HG03108 (cell line): ENCODE measurements around the gene ENTPD6.
A peak's percentile ranks its signal among the peaks of the same experiment; 100 is the strongest.

Source experiments
- ATAC-seq: cut with Tn5 transposase; IDR thresholded peaks from one replicate; pipeline ENCODE4 v1.9.1; 2021; ENCODE audit warnings: moderate library complexity; ENCODE audit not compliant: unreplicated experiment

Gene ENTPD6

GRCh38 chr20:25187635-25188034 lies 7.9 kb upstream of the ENTPD6 start:
- no peak for ATAC-seq

GRCh38 chr20:25188218-25188617 lies 7.3 kb upstream of the ENTPD6 start:
- no peak for ATAC-seq

- ATAC-seq: no peak
Observed at GRCh38 chr20:25191051-25191450, 4.5 kb upstream of the ENTPD6 start.

GRCh38 chr20:25191689-25192088 lies 3.8 kb upstream of the ENTPD6 start:
- no peak for ATAC-seq

GRCh38 chr20:25193843-25194242 lies 1.7 kb upstream of the ENTPD6 start:
- ATAC-seq: no peak

GRCh38 chr20:25194333-25194972 lies 1.1 kb upstream of the ENTPD6 start:
- no peak for ATAC-seq

DNA sequence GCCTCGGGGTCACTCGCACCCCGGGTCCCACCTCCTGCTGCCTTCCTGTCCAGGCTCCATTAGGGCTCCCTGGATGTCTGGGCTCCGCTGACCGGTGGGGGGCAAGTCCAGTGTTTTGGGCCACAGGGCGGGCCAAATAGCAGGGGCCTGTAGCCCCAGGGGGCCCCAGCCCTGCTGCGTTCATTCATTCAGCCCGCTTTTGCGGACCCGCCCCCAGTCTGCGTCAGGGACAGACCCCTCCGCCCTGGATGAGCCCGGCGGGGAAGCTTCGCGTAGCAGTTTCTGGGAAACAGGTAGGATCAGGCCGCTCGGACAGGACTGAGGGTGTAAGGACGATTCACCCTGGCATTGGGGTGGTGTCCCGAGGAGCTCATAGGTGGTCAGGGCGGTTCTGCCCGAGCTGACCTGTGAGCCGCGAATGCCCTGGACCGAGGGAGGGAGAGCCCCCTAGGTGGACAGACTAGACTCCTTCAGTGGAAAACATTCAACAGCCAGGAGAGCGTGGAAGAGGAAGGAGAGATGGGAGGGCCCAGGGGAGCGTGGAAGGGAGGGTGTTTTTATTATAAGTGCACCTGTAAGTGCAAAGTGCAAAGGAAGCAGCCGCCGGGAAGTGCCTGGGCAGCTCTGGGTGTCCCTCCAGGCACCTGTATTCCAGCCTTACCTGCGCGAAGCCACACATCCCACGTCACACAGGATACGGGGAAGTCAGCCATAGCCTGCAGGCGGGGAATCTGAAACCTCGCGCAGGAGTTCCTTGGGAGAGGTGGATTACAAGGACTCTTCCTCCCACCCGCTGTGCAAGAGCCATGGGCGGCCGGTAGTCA lies 662 bp downstream of the ENTPD6 start:
- peak; percentile 1 for ATAC-seq

DNA sequence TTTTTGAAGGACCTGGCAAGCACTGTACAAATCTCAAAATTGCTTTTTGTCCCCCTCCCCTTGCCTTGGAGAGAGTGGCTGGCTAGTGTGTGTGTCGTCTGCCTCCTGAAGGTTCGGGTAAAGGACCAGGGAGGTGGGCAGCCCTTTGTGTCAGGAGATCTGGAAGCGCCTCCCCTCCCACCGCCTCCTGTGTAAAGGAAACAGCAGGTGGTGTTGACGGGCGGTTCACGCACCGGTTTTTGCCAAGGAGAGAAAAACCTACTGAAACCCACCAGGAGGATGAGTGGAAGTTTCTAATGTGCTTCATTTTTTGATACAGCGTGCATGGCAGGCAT lies 1.2 kb downstream of the ENTPD6 start:
- ATAC-seq: no peak

DNA sequence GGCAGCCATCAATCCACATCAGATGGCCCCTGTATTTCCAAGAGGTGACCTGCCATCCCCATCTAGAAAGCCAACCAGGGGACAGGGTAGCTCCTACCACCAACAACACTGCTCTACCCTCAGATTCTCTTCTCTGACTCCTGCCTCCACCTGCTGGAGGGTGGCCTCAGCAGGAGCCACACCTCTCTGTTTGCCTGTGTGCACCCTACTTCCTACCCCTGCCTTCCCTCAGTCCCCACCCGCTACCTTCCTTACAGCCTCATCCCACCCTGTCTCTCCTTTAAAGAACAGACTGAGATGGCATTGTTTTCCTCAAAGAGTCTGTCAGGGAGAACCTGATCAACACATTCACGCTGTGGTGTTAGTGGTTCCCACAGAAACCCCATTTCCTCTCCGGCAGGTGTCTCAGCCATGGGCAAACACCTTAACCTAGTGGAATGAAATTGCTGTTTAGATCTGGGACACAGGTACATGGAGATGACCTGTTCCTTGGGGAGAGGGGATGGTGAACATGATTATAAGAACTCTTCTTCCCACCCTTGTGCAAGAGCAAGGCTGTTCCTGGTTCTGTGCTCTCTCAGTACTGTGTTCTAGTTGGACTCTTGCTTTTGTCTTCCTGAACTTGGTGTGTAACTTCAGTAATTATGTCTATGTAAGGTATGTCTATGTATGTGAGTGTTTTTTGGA lies 1.8 kb downstream of the ENTPD6 start:
- no peak for ATAC-seq

GRCh38 chr20:25197870-25198190 lies 2.3 kb downstream of the ENTPD6 start:
- no peak for ATAC-seq

GRCh38 chr20:25198663-25199383 lies 3.3 kb downstream of the ENTPD6 start:
- ATAC-seq: no peak

DNA sequence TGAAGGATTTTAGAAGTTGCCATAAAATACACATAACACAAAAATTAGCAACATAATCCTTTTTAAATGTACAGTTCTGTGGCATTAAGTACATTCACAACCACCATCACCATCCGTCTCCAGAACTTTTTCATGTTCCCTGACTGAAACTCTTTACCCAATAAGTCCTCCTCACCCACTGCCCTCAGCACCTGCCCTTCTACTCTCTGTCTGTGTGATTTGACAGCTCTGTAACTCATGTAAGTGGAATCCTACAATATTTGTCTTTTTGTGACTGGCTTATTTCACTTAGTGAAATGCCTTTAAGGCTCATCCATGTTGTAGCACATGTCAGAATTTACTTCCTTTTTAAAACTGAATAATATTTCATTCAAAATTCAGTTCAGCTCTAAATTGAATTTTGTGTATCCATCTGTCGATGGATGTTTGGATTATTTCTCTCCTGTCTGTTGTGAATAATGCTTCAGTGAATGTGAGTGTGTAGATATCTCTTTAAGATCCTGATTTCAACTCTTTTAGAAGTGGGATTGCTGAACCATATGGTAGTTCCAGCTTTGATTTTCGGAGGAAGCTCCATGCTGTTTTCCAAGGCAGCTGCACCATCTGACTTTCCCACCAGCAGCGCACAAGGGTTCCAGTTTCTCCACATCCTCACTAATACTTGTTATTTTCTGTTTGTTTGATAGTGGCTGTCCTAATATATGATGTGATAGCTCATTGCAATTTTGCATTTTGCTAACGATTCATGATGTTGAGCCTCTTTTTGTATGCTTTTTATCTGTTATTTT lies 4.2 kb downstream of the ENTPD6 start:
- no peak for ATAC-seq

GRCh38 chr20:25203089-25203488 lies 7.6 kb downstream of the ENTPD6 start:
- ATAC-seq: no peak

- ATAC-seq: no peak
Observed at GRCh38 chr20:25203871-25204320, 8.4 kb downstream of the ENTPD6 start.

DNA sequence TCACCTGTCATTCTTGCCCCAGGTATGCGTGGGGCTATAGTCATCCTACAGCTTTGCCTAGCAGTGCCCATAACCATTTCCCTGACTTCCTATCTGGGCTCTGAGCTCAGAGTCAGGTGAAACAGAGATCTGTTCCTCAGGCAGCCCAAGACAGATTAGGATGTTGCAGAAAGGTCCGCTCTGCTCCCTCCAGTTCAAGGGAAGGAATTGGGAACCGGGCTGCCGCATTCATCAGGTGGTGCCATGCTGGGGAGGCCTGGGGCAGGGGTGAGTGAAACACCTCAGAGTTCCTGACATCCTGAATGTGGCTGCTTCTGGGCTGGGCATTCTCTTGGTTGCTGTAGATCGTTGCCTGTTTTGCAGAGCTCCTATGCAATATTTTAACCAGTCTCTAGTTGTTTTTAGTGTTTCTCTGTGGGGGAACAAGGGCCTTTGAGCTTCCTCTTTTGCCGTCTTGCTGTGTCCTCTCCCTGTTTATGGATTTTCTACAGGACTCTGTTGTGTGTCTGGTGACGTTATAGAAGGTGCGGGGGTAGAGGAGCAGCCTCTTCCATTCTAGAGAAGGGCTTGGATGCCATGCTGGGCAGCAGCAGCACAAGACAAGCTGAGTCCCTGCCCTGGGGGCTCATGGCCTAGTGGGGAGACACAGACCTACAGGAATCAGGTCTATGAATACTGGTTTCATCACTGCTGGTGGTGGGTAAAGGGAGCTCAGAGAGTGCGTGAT lies 9.2 kb downstream of the ENTPD6 start:
- no peak for ATAC-seq

DNA sequence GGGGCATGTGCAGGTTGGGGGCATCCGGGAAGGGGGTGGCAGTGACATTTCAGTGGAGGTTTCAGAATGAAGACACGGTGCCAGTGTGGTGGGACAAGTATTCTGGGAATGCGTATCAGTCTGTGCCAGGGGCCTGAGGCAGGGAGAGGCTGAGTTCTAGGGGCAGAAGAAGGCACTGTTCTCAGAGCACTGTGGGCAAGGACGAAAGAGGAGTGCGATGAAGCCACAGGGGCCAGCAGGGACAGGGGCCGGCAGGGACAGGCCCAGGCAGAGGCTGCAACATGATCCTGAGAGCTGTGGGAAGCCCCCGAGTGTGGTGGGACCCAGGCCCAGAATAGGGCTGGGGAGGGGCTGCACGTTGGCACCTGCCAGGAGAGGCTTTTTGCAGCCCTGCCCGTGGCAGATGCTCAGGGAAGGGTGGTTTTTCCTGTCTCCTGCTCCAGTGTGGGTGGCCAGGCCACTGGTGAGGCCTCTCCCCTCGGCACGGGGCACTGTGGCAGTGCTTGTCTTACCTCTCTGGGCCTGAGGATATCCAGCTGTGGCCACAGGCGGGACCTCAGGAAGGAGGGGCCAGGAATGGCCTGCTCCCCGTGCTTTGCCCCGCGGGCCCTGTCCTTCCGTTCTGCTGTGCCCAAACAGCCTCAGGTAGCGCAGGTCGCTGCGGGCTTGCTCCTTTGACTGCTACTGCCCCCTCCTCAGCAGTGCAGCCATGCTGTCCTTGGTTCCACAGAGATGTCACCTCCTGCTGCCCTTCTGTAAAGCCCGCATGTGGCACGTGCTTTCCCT lies 10.0 kb downstream of the ENTPD6 start:
- no peak for ATAC-seq

- ATAC-seq: no peak
Observed at GRCh38 chr20:25206063-25206403, 10.5 kb downstream of the ENTPD6 start.

DNA sequence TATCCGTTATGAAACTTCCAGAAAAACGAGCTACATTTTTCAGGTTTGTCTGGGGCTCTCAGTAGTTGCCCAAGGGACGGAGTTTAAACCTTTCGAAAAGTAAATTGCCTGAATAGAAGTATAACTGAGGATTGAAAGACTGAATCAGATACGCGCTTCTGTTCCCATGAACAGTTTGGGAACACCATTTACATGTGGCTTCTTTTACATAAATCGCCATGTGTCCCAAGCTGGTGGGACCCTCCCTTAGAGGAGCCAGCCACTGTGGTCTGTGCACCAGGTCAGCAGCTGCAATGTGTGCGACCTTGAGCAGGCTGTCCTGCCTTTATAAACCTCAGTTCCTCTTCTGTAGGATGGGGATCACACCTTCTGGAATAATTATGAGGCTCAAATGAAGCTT lies 11.0 kb downstream of the ENTPD6 start:
- no peak for ATAC-seq

- no peak for ATAC-seq
Observed at GRCh38 chr20:25207149-25207959, 11.8 kb downstream of the ENTPD6 start.
